Stomach smooth muscle (tissue), 2 donors: ENCODE measurements around the gene SPG11.

ENCODE experiments used
- H3K27ac ChIP-seq: one replicate; pipeline ENCODE4 v1.7.0; 2013; ENCODE audit warnings: mild to moderate bottlenecking, low read length, inconsistent platforms
- H3K27me3 ChIP-seq, 2 donors: one replicate each; pipeline ENCODE4 v1.7.0; 2013; ENCODE audit warnings: low read length in 2 of 2; ENCODE audit not compliant: insufficient read depth in 2 of 2, control insufficient read depth in 1 of 2
- H3K36me3 ChIP-seq, 2 donors: one replicate each; pipeline ENCODE4 v1.7.0; 2013; ENCODE audit warnings: low read length in 2 of 2; ENCODE audit not compliant: control insufficient read depth in 2 of 2, insufficient read depth in 2 of 2
- H3K4me1 ChIP-seq: one replicate; pipeline ENCODE4 v1.7.0; 2013; ENCODE audit warnings: low read length; ENCODE audit not compliant: control insufficient read depth, insufficient read depth
- H3K4me3 ChIP-seq, 2 donors: one replicate each; pipeline ENCODE4 v1.7.0; 2013; ENCODE audit warnings: low read length in 2 of 2
- H3K9ac ChIP-seq, 2 donors: one replicate each; pipeline ENCODE4 v1.7.0; 2013; ENCODE audit warnings: low read length in 2 of 2, mild to moderate bottlenecking in 1 of 2
- H3K9me3 ChIP-seq, 2 donors: one replicate each; pipeline ENCODE4 v1.7.0; 2013; ENCODE audit warnings: low read length in 2 of 2; ENCODE audit not compliant: control insufficient read depth in 2 of 2
- donor health status: healthy.
- donor health status: Pancreatic carcinoma.

SPG11 gene

DNA sequence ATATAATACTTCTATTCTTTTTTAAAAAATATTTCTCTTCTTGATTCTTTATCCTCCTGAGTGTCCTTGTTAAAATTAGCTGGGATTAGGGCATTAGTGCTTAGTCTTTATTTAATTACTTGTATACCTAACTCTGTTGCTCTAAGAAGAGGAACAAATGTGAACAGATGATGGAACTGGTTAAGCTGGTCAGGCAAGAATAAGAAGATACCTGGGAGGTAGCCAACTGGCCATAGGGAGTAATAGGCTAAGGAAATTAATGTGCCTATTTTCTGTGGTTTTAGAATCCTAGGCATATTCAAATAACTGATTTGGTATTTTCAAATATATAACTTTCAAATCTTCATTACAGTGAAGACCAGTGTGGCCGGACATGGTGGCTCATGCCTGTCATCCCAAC is 72.1 kb downstream of the SPG11 start:
- Histone ChIP-seq H3K27me3 (no peaks in the 10 kb centered on the region), H3K27ac (no peak overlapping the region), H3K9me3 (no peaks in the 10 kb centered on the region), H3K4me3 (no peak overlapping the region), H3K36me3 (peaks cover 49 to 51% of the 10 kb centered on the region in 2 donors), H3K4me1 (no peaks in the 10 kb centered on the region), H3K9ac (no peak overlapping the region)

DNA sequence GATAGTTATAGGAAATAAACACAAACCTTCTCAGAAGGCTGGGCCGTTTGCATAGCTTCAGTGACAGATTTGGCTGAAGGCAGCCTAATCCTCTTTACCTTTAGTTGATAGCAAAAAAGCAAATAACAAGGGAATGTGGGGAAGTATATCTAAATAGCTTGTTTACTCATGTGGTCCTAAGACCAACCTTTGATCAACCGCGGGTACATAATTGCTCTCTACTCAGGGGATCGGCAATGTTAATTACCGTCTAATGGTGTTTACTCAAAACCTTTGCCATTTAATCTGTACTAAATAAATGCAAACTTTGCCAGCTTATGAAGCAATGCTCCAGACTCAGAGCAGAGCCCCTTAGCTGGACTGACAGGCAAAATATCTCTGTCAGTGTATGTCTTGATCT is 74.9 kb downstream of the SPG11 start:
- H3K4me1 ChIP-seq: no peaks in the 10 kb centered on the region
- no peaks in the 10 kb centered on the region for H3K9me3 ChIP-seq
- H3K9ac ChIP-seq: no peak overlapping the region
- no peaks in the 10 kb centered on the region for H3K27me3 ChIP-seq
- H3K36me3 ChIP-seq: peaks cover 49 to 61% of the 10 kb centered on the region in 2 donors
- H3K4me3 ChIP-seq: no peak overlapping the region
- no peak overlapping the region for H3K27ac ChIP-seq

DNA sequence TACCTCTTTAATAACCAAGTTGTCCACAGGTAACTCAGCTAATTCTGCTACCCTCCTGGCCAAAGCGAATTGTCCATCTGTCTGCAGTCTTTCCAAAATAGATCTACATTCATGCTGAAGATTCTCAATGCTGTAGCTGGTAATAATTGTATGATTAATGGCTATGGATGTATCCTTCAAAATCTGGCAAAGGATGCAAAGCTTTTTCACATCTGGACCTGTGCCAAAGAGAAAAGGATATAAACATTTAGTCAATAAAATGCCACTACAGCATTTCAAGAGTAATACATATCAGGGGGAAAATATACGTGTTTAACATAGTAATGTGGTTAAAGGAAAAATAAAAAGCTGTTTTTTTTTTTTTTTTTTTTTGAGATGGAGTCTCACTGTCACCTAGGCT is 77.8 kb downstream of the SPG11 start:
- Histone ChIP-seq H3K9ac (no peak overlapping the region), H3K27me3 (no peaks in the 10 kb centered on the region), H3K4me1 (no peaks in the 10 kb centered on the region), H3K27ac (no peak overlapping the region), H3K36me3 (peaks cover 47 to 57% of the 10 kb centered on the region in 2 donors), H3K4me3 (no peak overlapping the region), H3K9me3 (no peaks in the 10 kb centered on the region)

DNA sequence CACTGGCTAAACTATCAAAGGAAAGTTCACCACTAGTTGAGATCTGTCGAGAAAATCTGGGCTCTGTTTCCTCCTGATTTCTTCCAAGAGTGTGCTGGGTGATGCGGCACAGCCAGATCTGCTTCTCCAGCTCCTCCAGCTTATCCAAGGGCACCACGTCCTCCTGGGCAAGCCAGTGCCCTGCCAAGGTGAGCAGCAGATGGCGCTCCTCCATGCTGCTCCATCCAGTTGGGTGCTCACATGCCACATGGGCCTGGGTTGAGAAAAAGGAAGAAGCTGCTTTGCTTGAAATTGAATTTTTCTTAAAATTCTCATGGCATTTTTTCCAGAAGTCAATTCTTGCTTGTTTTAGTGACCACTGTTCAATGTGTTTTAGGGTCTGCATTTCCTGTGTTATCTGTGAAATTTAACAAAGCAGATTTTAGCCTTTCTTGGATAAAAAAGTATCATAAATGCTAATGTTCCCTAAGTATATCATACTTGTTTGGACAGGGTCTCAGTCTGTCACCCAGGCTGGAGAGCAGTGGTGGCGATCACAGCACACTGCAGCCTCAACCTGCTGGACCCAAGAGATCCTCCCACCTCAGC is 79.2 kb downstream of the SPG11 start:
- H3K9me3 ChIP-seq: no peaks in the 10 kb centered on the region
- H3K27me3 ChIP-seq: no peaks in the 10 kb centered on the region
- no peak overlapping the region for H3K27ac ChIP-seq
- peaks cover 39 to 48% of the 10 kb centered on the region in 2 donors for H3K36me3 ChIP-seq
- no peaks in the 10 kb centered on the region for H3K4me1 ChIP-seq
- no peak overlapping the region for H3K4me3 ChIP-seq
- H3K9ac ChIP-seq: no peak overlapping the region

DNA sequence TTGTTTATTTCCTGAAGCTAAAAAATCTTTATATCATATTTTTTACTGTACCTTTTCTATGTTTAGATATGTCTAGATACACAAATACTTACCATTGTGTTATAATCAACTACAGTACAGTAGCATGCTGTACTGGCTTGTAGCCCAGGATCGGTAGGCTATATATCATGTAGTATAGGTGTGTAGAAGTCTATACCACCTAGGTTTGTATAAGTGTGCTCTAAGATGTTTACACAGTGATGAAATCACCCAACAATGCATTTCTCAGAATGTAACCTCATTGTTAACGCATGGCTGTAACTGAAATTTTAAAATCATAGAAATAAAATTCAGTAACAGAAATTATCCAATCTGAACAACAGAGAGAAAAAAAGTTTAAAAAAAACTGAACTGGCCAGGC is 83.4 kb downstream of the SPG11 start:
- Histone ChIP-seq H3K9me3 (no peaks in the 10 kb centered on the region), H3K9ac (no peak overlapping the region), H3K4me3 (no peak overlapping the region), H3K27ac (no peak overlapping the region), H3K4me1 (no peaks in the 10 kb centered on the region), H3K36me3 (peaks cover 20 to 23% of the 10 kb centered on the region in 2 donors), H3K27me3 (no peaks in the 10 kb centered on the region)

DNA sequence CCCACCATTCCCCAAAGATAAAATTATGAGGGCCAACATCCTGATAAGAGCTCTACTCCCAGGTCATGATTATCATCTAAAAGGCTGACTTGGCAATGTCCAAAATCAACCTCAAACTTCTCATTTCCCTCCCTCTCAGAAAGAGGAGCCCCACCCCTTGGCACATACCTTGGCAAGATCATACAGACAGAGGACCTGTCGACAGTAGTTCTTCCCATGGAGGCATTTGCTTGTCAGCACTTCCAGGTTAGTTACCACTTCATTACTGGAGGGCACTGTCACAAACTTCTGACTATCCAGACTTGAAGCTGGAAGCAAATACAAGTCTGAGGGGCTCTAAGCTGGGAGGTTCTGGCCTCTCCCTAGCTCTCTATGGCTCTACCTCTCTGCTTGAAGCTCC is 88.7 kb downstream of the SPG11 start:
- Histone ChIP-seq H3K9ac (no peak overlapping the region), H3K4me3 (no peak overlapping the region), H3K27me3 (no peaks in the 10 kb centered on the region), H3K9me3 (no peaks in the 10 kb centered on the region), H3K27ac (no peak overlapping the region), H3K36me3 (peaks cover 13 to 20% of the 10 kb centered on the region in 2 donors), H3K4me1 (no peaks in the 10 kb centered on the region)

DNA sequence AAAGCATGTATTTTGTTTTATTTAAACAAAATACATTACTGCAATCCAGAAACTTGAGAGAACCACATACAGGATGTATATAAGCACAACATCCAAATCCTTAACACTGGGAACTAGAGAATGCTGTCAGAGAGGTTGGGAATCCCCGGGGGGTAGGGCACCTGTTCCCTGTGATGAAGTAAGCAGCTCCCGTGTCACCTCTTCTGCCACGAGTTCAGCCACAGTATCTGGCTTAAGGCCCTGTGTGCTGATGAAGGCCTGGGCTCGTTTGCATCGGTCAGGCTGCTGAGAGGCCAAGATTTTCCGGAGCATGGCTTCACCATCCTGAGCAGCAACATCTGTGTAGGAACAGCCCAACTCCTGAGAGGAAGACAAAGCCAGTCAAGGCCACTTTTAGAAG is 90.1 kb downstream of the SPG11 start:
- H3K4me3 ChIP-seq: no peak overlapping the region
- H3K9ac ChIP-seq: no peak overlapping the region
- H3K27ac ChIP-seq: no peak overlapping the region
- no peaks in the 10 kb centered on the region for H3K4me1 ChIP-seq
- H3K36me3 ChIP-seq: peaks cover 13 to 26% of the 10 kb centered on the region in 2 donors
- H3K9me3 ChIP-seq: no peaks in the 10 kb centered on the region
- H3K27me3 ChIP-seq: no peaks in the 10 kb centered on the region

DNA sequence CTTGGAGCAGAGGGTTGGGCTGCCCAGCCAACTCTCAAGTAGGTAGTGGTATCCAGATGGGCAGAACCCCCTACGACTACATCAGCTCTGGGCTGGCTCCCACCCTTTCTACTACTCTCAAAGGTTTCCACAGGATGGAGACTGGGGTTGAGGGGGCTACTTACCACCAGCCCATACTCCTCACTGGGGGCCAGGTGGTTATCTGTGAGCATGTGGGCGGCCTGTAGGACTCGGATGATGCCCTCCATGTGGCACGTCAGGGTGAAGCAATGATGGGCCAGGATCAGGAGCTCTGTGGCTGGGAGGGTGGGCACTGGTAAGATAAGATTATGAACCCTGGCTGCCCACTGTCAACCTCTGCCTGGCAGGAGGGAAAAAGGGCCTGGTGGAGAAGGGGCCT is 93.1 kb downstream of the SPG11 start:
- Histone ChIP-seq H3K36me3 (peaks cover 29 to 44% of the 10 kb centered on the region in 2 donors), H3K4me1 (no peaks in the 10 kb centered on the region)

DNA sequence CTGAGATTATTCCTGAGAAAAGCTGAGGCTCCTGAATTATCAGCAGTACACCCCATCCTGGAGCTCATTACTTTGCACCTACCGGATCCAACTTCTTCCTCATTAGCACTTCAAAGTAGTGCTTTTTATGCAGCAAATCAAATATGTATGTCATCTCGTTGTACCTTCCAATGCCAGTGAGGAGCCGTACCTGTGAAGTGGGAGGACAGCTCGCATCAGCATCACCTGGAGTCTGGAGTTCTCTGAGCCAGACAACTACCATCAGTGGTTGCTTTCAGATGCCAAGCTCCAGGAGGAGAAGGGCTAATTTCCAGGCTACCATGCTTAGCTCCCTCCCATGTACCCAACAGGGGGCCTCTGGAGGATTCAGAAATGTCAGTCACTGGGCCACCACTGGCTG is 94.1 kb downstream of the SPG11 start:
- Histone ChIP-seq H3K27ac (no peak overlapping the region), H3K4me1 (no peaks in the 10 kb centered on the region), H3K36me3 (peaks cover 35 to 52% of the 10 kb centered on the region in 2 donors), H3K9ac (no peak overlapping the region), H3K9me3 (no peaks in the 10 kb centered on the region), H3K27me3 (no peaks in the 10 kb centered on the region), H3K4me3 (no peak overlapping the region)

More for the DNA sequence above, 93.1 kb downstream of the SPG11 start:
- H3K27ac ChIP-seq: no peak overlapping the region
- no peak overlapping the region for H3K9ac ChIP-seq
- H3K4me3 ChIP-seq: no peak overlapping the region
- no peaks in the 10 kb centered on the region for H3K9me3 ChIP-seq
- H3K27me3 ChIP-seq: no peaks in the 10 kb centered on the region

DNA sequence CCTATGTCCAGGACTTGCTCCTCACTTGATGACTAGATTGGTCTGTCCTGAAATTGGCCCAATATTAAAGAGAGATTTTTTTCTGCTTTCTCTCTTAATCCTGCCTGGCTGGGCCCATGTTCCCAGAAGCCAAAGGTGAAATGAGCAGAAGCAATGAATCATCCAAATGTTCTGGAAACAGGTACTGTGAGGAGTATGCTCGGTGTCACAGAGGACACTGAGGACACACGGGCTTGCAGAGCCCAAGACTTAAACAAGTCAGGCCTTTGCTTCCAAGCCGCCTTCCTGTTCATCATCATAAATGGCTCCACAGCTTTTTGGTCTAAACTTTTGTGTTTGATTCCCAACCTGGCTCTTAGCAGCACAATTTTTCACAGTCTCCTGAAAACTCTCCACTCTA is 95.1 kb downstream of the SPG11 start:
- Histone ChIP-seq H3K27me3 (no peaks in the 10 kb centered on the region), H3K9me3 (no peaks in the 10 kb centered on the region), H3K9ac (no peak overlapping the region), H3K27ac (no peak overlapping the region), H3K4me1 (no peaks in the 10 kb centered on the region), H3K36me3 (peaks cover 42 to 56% of the 10 kb centered on the region in 2 donors), H3K4me3 (no peak overlapping the region)

DNA sequence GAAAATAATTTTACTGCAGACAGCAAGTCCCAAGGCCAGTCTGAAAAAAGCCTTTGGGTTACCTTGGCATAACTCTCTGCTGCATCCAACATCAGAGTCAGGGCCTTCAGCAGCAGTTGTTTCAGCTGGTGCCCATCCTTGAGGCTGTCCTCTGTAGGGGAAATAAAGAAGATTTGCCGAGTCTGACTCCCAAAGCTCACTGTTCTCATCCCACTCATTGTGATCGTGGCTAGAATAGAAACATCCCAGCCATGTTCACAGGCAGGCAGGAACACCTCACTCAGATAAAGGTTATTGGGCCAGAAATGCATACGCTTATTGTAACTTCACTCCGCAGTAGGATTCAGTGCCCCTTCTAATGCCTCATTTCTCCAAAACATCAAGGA is 97.3 kb downstream of the SPG11 start:
- no peaks in the 10 kb centered on the region for H3K9me3 ChIP-seq
- no peak overlapping the region for H3K27ac ChIP-seq
- H3K4me1 ChIP-seq: no peaks in the 10 kb centered on the region
- no peaks in the 10 kb centered on the region for H3K27me3 ChIP-seq
- H3K9ac ChIP-seq: no peak overlapping the region
- H3K36me3 ChIP-seq: peaks cover 46 to 54% of the 10 kb centered on the region in 2 donors
- H3K4me3 ChIP-seq: no peak overlapping the region
